Neural cell (in vitro differentiated cells): ENCODE data around the gene KCNE1.

Source experiments
- CTCF ChIP-seq: fragments of 450-650 bp; IDR thresholded peaks from 2 replicates; pipeline ENCODE4 v1.5.1; 2014; ENCODE audit warnings: antibody characterized with exemption, mild to moderate bottlenecking, moderate library complexity; ENCODE audit not compliant: poor library complexity, severe bottlenecking
- EP300 ChIP-seq: fragments of 450-650 bp; conservative IDR thresholded peaks from 2 replicates; pipeline ENCODE4 v1.6.1; 2014; ENCODE audit warnings: antibody characterized with exemption, mild to moderate bottlenecking, moderate library complexity; ENCODE audit not compliant: poor library complexity, severe bottlenecking
- EZH2 ChIP-seq: fragments of 200-600, 300-800 bp; shearing (Covaris generic), sonication (generic); IDR thresholded peaks from 2 replicates; pipeline ENCODE4 v1.6.1; 2014; ENCODE audit warnings: antibody characterized with exemption, low read length, borderline replicate concordance, mild to moderate bottlenecking; ENCODE audit not compliant: insufficient read depth, poor library complexity, severe bottlenecking
- RAD21 ChIP-seq: fragments of 450-650 bp; conservative IDR thresholded peaks from 2 replicates; pipeline ENCODE4 v1.6.1; 2014; ENCODE audit warnings: antibody characterized with exemption, mild to moderate bottlenecking, moderate library complexity
- TAF1 ChIP-seq: IDR thresholded peaks from 2 replicates; pipeline ENCODE4 v1.6.1; 2012; ENCODE audit warnings: low read depth

GRCh38 chr21:34521561-34521960 is 9.6 kb upstream of the KCNE1 start:
- TF ChIP-seq CTCF (no peak), EZH2 (no peak), EP300 (no peak), RAD21 (no peak), TAF1 (no peak)
